ENCODE data around the gene C12orf57.

DNA sequence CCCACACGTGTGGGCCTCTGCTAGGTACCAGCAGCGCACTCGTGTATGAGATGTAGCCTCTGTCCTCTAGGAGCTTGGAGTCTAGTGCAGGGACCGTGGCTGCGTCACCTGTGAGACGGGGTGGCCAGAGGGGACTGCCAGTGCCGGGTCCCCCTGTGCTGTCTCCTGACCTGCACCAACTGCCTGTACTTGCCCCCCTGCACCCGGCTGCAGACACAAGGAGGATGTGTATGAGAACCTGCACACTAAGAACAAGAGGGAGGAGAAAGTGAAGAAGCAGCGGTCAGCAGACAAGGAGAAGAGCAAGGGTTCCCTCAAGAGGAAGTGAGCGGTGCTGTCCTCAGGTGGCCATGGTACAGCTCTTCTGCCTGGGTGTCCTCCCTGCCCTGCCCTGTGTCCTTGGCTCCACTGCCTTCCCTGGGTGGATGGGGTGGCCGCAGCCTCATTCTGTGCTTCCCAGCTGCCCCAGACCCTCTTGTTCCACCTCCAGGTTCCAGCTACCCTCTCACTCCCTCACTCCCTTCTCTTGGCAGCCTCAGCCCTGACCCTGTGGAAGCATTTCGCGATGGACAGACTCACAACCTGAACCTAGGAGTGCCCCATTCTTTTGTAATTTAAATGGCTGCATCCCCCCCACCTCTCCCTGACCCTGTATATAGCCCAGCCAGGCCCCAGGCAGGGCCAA, 16.9 kb downstream of the C12orf57 start:
- TF ChIP-seq, protein P1, sequence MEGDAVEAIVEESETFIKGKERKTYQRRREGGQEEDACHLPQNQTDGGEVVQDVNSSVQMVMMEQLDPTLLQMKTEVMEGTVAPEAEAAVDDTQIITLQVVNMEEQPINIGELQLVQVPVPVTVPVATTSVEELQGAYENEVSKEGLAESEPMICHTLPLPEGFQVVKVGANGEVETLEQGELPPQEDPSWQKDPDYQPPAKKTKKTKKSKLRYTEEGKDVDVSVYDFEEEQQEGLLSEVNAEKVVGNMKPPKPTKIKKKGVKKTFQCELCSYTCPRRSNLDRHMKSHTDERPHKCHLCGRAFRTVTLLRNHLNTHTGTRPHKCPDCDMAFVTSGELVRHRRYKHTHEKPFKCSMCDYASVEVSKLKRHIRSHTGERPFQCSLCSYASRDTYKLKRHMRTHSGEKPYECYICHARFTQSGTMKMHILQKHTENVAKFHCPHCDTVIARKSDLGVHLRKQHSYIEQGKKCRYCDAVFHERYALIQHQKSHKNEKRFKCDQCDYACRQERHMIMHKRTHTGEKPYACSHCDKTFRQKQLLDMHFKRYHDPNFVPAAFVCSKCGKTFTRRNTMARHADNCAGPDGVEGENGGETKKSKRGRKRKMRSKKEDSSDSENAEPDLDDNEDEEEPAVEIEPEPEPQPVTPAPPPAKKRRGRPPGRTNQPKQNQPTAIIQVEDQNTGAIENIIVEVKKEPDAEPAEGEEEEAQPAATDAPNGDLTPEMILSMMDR (IDR thresholded peaks at IDR 0.05; ENCODE audit: low read length): peak; percentile 58
- TF ChIP-seq EZH2 (optimal IDR thresholded peaks at IDR 0.05; ENCODE audit: low read depth, low read length) (no peak), EZH2phosphoT487 (IDR thresholded peaks at IDR 0.05; ENCODE audit: low read length) (no peak)
